AG09309 (cell line): ENCODE results near the gene APOBEC2.

Experiments used
- DNase-seq: peaks from one replicate; pipeline ENCODE4 v3.0.0-alpha.2; 2010; ENCODE audit warnings: low read depth
- H3K4me3 ChIP-seq: 2 replicates; pipeline ENCODE4 v1.5.1; 2011; ENCODE audit warnings: mild to moderate bottlenecking, low read depth, low read length, moderate library complexity; ENCODE audit not compliant: control insufficient read depth
- TF ChIP-seq, protein P1 (sequence below): IDR thresholded peaks from 2 replicates; pipeline ENCODE4 v1.5.1; 2011; ENCODE audit warnings: mild to moderate bottlenecking, low read depth, low read length, inconsistent platforms; ENCODE audit not compliant: insufficient read depth, control insufficient read depth; ENCODE audit errors: missing control alignments

Gene APOBEC2

DNA sequence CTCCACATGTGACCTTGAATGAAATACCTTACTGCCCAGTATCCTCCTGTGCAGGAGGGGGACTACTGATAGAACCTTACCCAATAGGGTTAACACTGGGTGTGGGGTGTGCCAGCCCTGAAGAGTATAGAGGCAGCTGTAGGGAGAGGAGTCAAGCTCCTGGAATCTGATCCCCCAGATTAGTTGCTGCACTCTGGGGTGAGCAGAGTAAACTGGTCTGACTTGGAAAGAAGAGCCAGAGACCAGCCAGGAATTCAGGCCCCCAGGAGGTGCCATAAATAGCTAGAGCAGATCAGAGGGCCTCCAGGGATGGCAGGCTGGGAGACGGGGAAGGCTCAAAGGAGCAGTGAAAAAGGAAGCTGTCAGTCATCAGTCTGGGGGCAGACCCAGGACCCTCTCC is 3.5 kb upstream of the APOBEC2 start:
- no peak for DNase-seq
- no peak overlapping the region for H3K4me3 ChIP-seq
- TF ChIP-seq, protein P1, sequence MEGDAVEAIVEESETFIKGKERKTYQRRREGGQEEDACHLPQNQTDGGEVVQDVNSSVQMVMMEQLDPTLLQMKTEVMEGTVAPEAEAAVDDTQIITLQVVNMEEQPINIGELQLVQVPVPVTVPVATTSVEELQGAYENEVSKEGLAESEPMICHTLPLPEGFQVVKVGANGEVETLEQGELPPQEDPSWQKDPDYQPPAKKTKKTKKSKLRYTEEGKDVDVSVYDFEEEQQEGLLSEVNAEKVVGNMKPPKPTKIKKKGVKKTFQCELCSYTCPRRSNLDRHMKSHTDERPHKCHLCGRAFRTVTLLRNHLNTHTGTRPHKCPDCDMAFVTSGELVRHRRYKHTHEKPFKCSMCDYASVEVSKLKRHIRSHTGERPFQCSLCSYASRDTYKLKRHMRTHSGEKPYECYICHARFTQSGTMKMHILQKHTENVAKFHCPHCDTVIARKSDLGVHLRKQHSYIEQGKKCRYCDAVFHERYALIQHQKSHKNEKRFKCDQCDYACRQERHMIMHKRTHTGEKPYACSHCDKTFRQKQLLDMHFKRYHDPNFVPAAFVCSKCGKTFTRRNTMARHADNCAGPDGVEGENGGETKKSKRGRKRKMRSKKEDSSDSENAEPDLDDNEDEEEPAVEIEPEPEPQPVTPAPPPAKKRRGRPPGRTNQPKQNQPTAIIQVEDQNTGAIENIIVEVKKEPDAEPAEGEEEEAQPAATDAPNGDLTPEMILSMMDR, result no peak

DNA sequence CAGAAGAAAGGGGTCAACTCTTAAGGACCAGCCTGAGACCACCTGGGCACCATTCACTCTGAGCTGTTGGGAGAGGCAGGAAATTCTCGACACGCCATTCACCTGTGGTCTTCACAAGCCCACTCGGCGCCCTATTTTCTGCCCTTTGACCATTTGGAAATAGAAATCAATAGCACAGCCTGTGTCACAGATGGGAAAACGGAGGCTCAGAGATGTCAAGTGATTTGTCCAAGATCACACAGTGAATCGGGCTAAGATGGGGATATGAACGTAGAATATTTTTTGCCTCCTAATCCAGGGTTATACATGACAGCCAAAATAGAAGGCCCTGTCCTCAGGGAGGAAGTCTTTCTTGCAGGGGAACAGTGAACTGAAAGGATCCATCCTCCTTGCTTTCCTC is 3.0 kb upstream of the APOBEC2 start:
- no peak for DNase-seq
- TF ChIP-seq, protein P1, result no peak
- H3K4me3 ChIP-seq, result no peak overlapping the region

DNA sequence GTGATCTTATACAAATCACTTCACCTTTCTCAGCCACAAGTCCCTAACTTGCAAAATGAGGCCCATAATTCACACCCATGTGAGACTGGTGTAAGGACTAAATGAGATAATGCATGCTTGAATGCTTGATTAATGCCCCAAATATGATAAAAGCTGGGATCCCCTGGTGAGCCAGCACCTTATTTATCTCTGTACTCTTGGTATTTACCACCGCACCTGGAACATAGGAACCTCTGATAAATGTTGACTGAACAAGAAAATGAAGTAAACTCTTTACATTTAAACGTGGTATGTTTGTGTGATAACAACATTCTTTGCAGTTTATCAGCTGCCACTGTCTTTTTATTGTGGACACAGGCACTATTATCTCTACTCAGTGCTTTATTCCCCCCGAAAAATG is 2.5 kb upstream of the APOBEC2 start:
- H3K4me3 ChIP-seq, result no peak overlapping the region
- DNase-seq, result no peak
- TF ChIP-seq, protein P1, result no peak

DNA sequence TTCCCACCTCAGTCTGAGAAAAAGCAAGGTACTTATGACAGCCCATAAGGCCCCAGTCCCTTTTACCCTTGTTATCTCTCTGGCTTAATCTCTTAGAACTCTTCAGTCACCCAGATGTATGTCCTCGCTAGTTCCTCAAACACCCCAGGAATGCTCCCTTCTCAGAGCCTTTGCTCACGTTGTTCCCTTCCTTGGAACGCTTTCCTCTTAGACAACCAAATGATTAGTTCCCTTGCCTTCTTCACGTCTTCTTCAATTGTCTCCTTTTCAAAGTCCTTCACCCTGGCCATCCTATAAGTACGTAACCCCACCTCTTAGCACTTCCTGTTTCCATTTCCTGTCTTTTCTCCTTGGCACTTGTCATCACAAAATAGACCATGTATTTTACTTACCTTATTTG is 1.1 kb upstream of the APOBEC2 start:
- H3K4me3 ChIP-seq, result no peak overlapping the region
- TF ChIP-seq, protein P1, result no peak
- DNase-seq, result no peak

DNA sequence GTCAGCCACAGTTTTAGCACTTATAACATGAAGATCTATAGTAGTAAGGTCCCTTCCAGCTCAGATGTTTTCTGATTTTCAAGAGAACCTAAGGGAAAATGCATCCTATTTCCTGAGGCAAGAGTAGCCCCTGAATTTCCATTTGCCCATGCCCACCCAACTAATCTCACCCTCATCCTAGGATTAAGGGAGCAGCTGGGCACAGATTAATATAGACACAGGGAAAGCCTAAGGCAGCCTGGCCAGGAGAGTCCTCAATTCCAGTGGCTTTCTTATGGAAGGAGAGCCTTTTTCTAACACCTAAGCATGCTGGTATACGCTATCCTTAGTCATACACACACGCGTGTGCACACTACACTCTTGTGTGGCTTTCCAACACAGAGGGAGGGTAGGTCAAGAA is 1.5 kb downstream of the APOBEC2 start:
- H3K4me3 ChIP-seq, result no peak overlapping the region
- TF ChIP-seq, protein P1, result no peak
- no peak for DNase-seq

DNA sequence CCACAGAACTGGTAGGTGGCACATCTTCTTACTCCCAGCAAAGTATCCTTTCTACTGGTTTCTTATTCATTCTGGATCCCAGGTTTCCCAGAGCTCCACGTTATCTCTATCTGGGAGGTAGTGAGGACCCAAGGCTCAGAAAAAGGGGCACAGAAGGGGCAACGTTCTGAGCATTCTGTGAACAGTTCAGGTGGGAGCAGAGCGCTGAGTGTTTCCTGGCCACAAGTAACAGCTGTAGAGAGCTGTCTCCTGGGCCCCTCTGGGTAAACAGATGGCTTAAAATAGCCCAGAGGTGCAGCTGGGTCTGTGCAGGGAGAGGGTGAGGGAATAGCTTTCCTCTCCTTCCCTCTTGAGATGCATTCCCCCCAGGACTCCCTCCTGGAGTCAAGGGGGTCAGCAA is 2.1 kb downstream of the APOBEC2 start:
- DNase-seq, result no peak
- TF ChIP-seq, protein P1, result no peak
- no peak overlapping the region for H3K4me3 ChIP-seq
